ENCODE data around the gene SYTL3. TPM values are rescaled to one million over a fixed set of nuclear protein-coding genes. Genes with fewer than 3 reads are reported as not detected.

Gene SYTL3
- total and polyA plus RNA-seq, 9 of the 15 experiments (the other 6 are each of a cell fraction or from before 2014, with no cell fraction given) = 0.04 to 0.46 (median 0.17) TPM; not detected in 1

DNA sequence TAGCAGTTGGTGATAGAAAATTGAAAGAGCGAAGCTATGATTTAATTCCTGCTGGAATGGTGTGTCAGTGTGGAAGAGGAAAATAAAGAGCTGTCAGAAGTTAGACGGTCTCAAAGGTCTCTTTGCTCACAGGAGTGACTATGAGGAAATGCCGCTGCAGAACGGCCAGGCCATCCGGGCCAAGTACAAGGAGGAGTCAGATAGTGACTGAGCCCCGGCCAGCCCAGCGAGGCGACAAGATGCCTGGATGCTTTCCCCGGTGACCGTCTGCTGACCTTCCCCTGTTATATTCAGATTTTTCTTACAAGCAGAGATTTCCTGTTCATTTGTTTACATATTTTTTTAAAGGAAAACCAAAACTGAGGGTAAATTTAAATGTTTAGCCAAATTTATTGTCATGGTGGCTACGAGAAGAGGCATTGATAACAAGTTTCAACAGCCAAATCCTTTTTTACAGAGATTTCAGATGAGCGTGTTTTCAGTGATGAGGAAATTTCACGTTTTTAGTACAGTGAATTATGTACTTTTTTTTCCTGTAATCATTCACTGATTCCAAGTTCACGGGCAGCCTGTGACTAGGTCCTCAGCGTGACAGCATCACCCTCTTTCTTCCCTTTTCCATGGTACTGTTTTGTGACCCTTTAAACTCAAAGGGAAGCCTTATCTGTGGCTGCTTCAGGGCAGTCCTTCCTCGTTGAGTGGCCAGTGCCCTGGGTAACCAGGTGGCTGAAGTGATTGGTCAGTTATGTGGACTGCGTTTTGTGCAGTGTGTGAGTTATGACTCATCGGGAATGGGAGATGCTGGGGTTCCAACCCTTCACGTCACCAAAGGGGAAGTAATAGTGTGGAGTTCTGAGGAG, 17.9 kb upstream of the SYTL3 start (continued):
- TF ChIP-seq, protein P1, sequence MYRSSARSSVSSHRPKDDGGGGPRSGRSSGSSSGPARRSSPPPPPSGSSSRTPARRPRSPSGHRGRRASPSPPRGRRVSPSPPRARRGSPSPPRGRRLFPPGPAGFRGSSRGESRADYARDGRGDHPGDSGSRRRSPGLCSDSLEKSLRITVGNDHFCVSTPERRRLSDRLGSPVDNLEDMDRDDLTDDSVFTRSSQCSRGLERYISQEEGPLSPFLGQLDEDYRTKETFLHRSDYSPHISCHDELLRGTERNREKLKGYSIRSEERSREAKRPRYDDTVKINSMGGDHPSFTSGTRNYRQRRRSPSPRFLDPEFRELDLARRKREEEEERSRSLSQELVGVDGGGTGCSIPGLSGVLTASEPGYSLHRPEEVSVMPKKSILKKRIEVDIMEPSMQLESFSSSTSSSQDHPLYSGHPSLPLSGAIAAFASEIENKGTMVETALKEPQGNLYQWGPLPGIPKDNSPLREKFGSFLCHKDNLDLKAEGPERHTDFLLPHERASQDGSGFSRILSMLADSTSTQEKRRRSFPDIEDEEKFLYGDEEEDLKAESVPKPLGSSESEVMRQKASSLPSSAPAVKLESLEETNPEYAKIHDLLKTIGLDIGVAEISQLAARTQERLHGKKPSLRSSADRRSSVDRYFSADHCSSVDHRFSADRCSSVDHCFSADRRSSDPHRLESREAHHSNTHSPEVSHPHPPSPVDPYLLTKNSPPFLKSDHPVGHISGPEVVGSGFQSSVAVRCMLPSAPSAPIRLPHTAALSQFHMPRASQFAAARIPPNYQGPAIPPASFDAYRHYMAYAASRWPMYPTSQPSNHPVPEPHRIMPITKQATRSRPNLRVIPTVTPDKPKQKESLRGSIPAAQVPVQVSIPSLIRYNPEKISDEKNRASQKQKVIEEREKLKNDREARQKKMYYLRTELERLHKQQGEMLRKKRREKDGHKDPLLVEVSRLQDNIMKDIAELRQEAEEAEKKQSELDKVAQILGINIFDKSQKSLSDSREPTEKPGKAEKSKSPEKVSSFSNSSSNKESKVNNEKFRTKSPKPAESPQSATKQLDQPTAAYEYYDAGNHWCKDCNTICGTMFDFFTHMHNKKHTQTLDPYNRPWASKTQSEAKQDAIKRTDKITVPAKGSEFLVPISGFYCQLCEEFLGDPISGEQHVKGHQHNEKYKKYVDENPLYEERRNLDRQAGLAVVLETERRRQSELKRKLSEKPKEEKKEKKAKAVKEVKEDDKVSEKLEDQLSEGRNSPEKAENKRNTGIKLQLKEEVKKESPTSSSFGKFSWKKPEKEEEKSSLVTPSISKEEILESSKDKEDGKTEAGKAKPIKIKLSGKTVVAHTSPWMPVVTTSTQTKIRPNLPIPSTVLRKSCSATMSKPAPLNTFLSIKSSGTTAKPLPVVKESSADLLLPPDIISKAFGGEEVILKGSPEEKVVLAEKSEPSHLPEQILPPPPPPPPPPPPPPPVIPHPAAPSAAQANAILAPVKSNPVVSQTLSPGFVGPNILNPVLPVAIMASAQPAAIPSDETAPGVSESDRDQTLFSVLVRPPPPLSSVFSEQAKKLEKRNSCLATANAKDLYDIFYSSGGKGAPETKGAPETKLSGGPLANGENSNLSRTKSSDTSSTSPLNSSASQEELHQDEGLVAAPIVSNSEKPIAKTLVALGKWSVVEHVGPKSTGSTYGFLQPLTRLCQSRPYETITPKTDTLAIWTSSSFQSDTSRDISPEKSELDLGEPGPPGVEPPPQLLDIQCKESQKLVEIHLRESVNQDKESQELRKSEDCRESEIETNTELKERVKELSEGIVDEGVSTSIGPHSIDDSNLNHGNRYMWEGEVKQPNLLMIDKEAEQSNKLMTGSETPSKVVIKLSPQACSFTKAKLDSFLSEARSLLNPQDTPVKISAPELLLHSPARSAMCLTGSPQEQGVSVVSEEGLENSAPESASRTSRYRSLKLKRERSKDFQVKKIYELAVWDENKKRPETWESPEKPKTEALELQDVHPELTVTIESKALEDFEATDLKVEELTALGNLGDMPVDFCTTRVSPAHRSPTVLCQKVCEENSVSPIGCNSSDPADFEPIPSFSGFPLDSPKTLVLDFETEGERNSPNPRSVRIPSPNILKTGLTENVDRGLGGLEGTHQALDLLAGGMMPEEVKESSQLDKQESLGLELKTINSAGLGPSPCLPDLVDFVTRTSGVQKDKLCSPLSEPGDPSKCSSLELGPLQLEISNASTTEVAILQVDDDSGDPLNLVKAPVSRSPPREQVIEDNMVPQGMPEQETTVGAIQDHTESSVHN (IDR thresholded peaks at IDR 0.05; ENCODE audit: borderline replicate concordance in 1 of 2, low read depth in 1 of 2) = no peak
- TF ChIP-seq ZNF696 (CRISPR knock-in tag; conservative IDR thresholded peaks at IDR 0.05) (no peak), NCOA4 (IDR thresholded peaks at IDR 0.05; ENCODE audit: partially characterized antibody) (no peak)
- TF ChIP-seq, protein P2, sequence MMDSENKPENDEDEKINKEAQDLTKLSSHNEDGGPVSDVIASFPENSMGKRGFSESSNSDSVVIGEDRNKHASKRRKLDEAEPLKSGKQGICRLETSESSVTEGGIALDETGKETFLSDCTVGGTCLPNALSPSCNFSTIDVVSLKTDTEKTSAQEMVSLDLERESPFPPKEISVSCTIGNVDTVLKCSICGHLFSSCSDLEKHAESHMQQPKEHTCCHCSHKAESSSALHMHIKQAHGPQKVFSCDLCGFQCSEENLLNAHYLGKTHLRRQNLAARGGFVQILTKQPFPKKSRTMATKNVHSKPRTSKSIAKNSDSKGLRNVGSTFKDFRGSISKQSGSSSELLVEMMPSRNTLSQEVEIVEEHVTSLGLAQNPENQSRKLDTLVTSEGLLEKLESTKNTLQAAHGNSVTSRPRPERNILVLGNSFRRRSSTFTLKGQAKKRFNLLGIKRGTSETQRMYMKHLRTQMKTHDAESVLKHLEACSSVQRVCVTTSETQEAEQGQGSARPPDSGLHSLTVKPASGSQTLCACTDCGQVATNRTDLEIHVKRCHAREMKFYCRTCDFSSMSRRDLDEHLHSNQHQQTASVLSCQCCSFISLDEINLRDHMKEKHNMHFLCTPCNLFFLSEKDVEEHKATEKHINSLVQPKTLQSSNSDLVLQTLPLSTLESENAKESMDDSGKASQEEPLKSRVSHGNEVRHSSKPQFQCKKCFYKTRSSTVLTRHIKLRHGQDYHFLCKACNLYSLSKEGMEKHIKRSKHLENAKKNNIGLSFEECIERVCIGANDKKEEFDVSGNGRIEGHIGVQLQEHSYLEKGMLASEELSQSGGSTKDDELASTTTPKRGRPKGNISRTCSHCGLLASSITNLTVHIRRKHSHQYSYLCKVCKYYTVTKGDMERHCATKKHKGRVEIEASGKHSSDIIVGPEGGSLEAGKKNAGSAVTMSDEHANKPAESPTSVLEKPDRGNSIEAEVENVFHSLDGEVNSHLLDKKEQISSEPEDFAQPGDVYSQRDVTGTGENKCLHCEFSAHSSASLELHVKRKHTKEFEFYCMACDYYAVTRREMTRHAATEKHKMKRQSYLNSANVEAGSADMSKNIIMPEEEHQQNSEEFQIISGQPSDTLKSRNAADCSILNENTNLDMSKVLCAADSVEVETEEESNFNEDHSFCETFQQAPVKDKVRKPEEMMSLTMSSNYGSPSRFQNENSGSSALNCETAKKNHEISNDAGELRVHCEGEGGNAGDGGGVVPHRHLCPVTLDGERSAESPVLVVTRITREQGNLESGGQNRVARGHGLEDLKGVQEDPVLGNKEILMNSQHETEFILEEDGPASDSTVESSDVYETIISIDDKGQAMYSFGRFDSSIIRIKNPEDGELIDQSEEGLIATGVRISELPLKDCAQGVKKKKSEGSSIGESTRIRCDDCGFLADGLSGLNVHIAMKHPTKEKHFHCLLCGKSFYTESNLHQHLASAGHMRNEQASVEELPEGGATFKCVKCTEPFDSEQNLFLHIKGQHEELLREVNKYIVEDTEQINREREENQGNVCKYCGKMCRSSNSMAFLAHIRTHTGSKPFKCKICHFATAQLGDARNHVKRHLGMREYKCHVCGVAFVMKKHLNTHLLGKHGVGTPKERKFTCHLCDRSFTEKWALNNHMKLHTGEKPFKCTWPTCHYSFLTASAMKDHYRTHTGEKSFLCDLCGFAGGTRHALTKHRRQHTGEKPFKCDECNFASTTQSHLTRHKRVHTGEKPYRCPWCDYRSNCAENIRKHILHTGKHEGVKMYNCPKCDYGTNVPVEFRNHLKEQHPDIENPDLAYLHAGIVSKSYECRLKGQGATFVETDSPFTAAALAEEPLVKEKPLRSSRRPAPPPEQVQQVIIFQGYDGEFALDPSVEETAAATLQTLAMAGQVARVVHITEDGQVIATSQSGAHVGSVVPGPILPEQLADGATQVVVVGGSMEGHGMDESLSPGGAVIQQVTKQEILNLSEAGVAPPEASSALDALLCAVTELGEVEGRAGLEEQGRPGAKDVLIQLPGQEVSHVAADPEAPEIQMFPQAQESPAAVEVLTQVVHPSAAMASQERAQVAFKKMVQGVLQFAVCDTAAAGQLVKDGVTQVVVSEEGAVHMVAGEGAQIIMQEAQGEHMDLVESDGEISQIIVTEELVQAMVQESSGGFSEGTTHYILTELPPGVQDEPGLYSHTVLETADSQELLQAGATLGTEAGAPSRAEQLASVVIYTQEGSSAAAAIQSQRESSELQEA (IDR thresholded peaks at IDR 0.05; ENCODE audit: low read depth) = no peak
- TF ChIP-seq, protein P3, sequence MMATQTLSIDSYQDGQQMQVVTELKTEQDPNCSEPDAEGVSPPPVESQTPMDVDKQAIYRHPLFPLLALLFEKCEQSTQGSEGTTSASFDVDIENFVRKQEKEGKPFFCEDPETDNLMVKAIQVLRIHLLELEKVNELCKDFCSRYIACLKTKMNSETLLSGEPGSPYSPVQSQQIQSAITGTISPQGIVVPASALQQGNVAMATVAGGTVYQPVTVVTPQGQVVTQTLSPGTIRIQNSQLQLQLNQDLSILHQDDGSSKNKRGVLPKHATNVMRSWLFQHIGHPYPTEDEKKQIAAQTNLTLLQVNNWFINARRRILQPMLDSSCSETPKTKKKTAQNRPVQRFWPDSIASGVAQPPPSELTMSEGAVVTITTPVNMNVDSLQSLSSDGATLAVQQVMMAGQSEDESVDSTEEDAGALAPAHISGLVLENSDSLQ (IDR thresholded peaks at IDR 0.05) = peak; percentile 79

Measured in K562 (cell line).